Measurements from ENCODE around the gene PAM16. TPM values are rescaled to one million over a fixed set of nuclear protein-coding genes. Genes with fewer than 3 reads are reported as not detected.

The PAM16 gene
- total RNA-seq (ENCODE audit: low replicate concordance) = 10.2 and 36.5 TPM in 2 replicates

DNA sequence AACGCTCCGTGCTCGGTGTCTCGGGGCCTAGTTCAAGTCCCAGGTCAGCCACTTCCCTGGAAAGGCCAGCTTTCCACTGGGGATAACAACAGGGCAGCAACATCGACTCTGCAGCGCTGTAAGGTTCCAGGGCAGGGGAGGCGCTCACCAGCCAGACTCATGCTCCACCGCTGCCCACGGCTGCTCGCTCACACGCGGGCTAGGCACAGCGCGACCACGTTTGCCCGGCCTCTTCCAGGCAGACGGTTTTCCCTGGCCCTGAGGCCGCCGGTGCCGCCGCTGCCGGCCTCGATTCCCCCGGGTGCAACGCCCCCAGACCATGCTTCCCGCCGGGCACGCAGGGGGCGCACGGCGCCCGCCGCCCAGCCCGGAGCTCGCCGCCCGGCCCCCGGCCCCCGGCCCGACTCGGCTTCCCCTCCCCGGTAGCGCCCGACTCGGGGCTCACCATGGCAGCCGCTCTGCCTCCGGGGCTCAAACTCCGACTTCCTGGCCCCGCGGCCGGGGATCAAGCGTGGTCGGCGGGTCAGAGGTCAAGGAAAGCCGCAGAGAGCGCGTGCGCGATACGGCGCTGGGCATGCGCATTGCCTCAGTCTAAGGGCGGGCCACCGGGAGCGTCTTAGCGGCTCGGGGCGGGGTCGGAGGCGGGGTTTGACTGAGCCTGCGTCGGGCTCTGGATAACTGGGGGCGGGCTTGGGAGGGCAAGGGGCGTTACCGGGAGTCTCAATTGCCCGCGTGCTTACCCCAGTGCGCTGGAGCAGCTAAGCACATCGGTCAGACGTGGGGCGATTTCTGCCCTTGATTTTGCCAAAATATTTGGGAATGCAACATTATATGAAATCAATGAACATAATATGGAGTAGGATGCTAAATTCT is at the start of gene PAM16:
Gene PAM16 (minus strand): TSS at position 535 of the 873 bp plus-strand sequence. CDS start 87 bp downstream, at position 448.

DNA sequence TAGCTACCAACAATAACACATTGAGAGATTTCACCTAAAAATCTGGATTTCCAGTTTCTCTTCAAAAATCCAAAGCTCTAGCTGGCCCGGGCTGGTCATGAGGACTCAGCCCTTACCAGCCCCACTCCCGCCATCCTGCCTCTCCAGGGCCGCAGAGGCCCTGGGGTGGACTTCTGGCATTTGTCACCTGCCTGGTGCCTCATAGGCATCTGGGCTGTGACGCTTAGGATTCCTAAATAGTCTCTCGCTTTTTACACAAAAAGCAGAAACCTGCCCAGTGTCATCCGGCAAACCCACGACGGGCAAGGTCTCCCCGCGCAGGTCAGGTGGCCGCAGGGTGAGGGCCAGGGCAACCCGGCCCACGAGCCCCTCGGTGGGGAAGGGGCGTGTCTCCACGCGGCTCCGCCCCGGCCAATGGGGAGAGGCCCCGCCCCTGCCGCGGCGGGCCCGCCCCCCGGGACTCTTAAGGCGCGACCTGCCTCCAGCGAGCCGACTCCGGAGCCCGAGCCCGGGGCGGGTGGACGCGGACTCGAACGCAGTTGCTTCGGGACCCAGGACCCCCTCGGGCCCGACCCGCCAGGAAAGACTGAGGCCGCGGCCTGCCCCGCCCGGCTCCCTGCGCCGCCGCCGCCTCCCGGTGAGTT is 20.4 kb upstream of the PAM16 start, which contains the start of gene VASN:
Gene VASN (plus strand): TSS at position 492 of the 644 bp plus-strand sequence. CDS start 9,030 bp downstream, outside the sequence.

GRCh38 chr16:4315186-4316107 is 35.7 kb downstream of the PAM16 start, which contains the start of gene GLIS2:
GLIS2 (plus strand) TSS chr16:4316067; CDS start chr16:4332281, 16,214 bp downstream.

Other genes with a start within 250 kb of the PAM16 start
- gene ADCY9, start 234.9 kb downstream of the PAM16 start, total RNA-seq (ENCODE audit: low replicate concordance) = 9.0 and 14.4 TPM in 2 replicates
- 0.12 TPM in 1 of 2 replicates, not detected in the other for gene SRL, start 109.2 kb downstream of the PAM16 start, total RNA-seq (ENCODE audit: low replicate concordance)
- 5.8 and 18.8 TPM in 2 replicates for gene TFAP4, start 78.3 kb downstream of the PAM16 start, total RNA-seq (ENCODE audit: low replicate concordance)
- 0.70 and 3.4 TPM in 2 replicates for gene GLIS2, start 35.3 kb downstream of the PAM16 start, total RNA-seq (ENCODE audit: low replicate concordance)
- 34.6 and 59.0 TPM in 2 replicates for gene VASN, start 20.5 kb upstream of the PAM16 start, total RNA-seq (ENCODE audit: low replicate concordance)
- gene CORO7, start 65.3 kb upstream of the PAM16 start, total RNA-seq (ENCODE audit: low replicate concordance) = 10.7 and 16.6 TPM in 2 replicates
- gene DNAJA3, start 74.5 kb upstream of the PAM16 start, total RNA-seq (ENCODE audit: low replicate concordance) = 38.8 and 42.6 TPM in 2 replicates
- 64.0 and 65.9 TPM in 2 replicates for gene NMRAL1, start 123.3 kb upstream of the PAM16 start, total RNA-seq (ENCODE audit: low replicate concordance)
- 33.6 and 70.6 TPM in 2 replicates for gene HMOX2, start 125.1 kb upstream of the PAM16 start, total RNA-seq (ENCODE audit: low replicate concordance)
- 6.6 and 7.2 TPM in 2 replicates for gene CDIP1, start 187.5 kb upstream of the PAM16 start, total RNA-seq (ENCODE audit: low replicate concordance)
- under 0.01 TPM in 1 of 2 replicates, not detected in the other for gene C16orf96, start 205.0 kb upstream of the PAM16 start, total RNA-seq (ENCODE audit: low replicate concordance)